Neural progenitor cell (in vitro differentiated cells): ENCODE measurements around the gene NXNL1. TPM values are rescaled to one million over a fixed set of nuclear protein-coding genes. Genes with fewer than 3 reads are reported as not detected.
"Not testable (repeated sequence)": the region's sequence is repeated elsewhere in the genome, so short reads cannot be mapped to it uniquely, and the experiment has no call there.

ENCODE experiments used
- DNase-seq: peaks from one replicate; pipeline ENCODE4 v3.0.0-alpha.2; 2016; ENCODE audit warnings: low spot score
- H2AFZ ChIP-seq: fragments of 200-600 bp; sonication (generic); replicated peaks from 2 replicates; pipeline ENCODE4 v1.6.1; 2016; ENCODE audit warnings: antibody characterized with exemption
- H3F3A ChIP-seq: fragments of 200-600 bp; sonication (generic); 2 replicates; pipeline ENCODE4 v1.6.1; 2016; ENCODE audit warnings: antibody characterized with exemption, low read depth
- H3K27ac ChIP-seq: fragments of 200-600 bp; sonication (generic); 2 replicates; pipeline ENCODE4 v1.5.1; 2016; ENCODE audit warnings: mild to moderate bottlenecking
- H3K27me3 ChIP-seq: fragments of 200-600 bp; sonication (generic); 2 replicates; pipeline ENCODE4 v1.6.1; 2016; ENCODE audit warnings: mild to moderate bottlenecking, moderate library complexity
- H3K36me3 ChIP-seq: fragments of 200-600 bp; sonication (generic); 2 replicates; pipeline ENCODE4 v1.5.1; 2016
- H3K4me1 ChIP-seq: fragments of 200-600 bp; sonication (generic); 2 replicates; pipeline ENCODE4 v1.6.1; 2016; ENCODE audit warnings: mixed run types
- H3K4me2 ChIP-seq: fragments of 200-600 bp; sonication (generic); 2 replicates; pipeline ENCODE4 v1.6.1; 2016
- H3K4me3 ChIP-seq: fragments of 200-600 bp; sonication (generic); 2 replicates; pipeline ENCODE4 v1.5.1; 2016
- H3K79me2 ChIP-seq: fragments of 200-600 bp; sonication (generic); 2 replicates; pipeline ENCODE4 v1.6.1; 2016; ENCODE audit warnings: low read depth
- H3K9ac ChIP-seq: fragments of 200-600 bp; sonication (generic); 2 replicates; pipeline ENCODE4 v1.6.1; 2016
- H3K9me3 ChIP-seq: fragments of 200-600 bp; sonication (generic); 2 replicates; pipeline ENCODE4 v1.5.1; 2016; ENCODE audit warnings: low read depth
- H4K20me1 ChIP-seq: fragments of 200-600 bp; sonication (generic); 2 replicates; pipeline ENCODE4 v1.6.1; 2016; ENCODE audit warnings: low read depth
- H3K27ac Mint-ChIP-seq: 3 replicates; pipeline ENCODE4 v1.8.0; 2021; ENCODE audit warnings: mixed read lengths
- H3K27me3 Mint-ChIP-seq: 2 replicates; pipeline ENCODE4 v1.8.0; 2022; ENCODE audit warnings: low read depth, mild to moderate bottlenecking, inconsistent platforms, moderate library complexity, mixed read lengths; ENCODE audit not compliant: insufficient read depth
- H3K36me3 Mint-ChIP-seq: 3 replicates; pipeline ENCODE4 v1.8.0; 2021; ENCODE audit warnings: mixed read lengths
- H3K4me1 Mint-ChIP-seq: 3 replicates; pipeline ENCODE4 v1.8.0; 2021; ENCODE audit warnings: mixed read lengths
- H3K4me3 Mint-ChIP-seq: 3 replicates; pipeline ENCODE4 v1.8.0; 2021; ENCODE audit warnings: mild to moderate bottlenecking, moderate library complexity, mixed read lengths
- H3K9me3 Mint-ChIP-seq: 3 replicates; pipeline ENCODE4 v1.8.0; 2020; ENCODE audit warnings: mixed read lengths
- CTCF ChIP-seq: fragments of 200-600 bp; sonication (generic); IDR thresholded peaks from 2 replicates; pipeline ENCODE4 v1.5.1; 2017; ENCODE audit warnings: antibody characterized with exemption, mild to moderate bottlenecking
- EZH2 ChIP-seq: fragments of 200-600 bp; sonication (generic); IDR thresholded peaks from 2 replicates; pipeline ENCODE4 v1.6.1; 2017; ENCODE audit warnings: antibody characterized with exemption, mild to moderate bottlenecking, moderate library complexity
- EZH2phosphoT487 ChIP-seq: fragments of 200-600 bp; sonication (generic); IDR thresholded peaks from 2 replicates; pipeline ENCODE4 v1.6.1; 2017; ENCODE audit warnings: antibody characterized with exemption
- total RNA-seq: library from RNA; depleted of rRNA; stranded (reverse); fragments of >200 nt; gene quantifications from 2 replicates; pipeline ENCODE4 v1.2.3, GENCODE V29; 2015; ENCODE audit warnings: low replicate concordance

NXNL1 gene
- total RNA-seq = not detected in 2 replicates

DNA sequence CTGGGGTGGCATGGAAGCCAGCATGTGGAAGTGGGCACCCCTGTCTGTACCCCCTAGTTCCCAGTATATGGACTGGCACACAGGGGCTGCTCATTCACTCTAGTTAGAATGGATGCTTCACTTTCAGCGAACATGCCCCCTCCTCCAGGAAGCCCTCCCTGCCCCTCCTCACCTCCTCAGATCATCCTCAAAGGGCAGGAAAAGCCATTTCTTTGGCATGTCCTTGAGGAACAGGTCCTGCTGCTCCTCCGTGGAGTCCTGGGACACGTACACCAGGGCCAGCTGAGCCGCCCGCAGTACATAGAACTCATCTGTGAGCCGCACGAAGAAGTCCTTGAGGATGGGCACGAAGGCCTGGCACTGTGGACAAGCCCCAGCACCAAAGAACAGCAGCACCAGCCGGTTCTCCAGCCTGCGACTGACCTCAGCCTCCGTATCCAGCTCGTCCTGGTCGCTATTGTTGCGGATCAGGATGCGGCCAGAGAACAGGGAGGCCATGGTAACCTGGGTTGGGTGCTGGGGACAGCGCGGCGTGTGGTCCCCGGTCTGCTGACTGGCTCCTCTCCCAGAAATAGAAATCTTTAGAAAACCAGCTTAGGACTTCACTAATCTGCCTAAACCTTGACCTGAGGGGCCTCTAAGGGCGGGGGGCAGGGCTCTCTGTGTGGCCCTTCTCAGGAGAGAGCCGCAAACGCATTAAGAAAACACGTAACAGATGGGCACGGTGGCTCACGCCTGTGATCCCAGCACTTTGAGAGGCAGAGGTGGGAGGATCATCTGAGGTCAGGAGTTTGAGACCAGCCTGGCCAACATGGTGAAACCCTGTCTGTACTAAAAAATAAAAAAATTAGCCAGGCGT lies at the start of gene NXNL1:
TSS of gene NXNL1 (minus strand) at position 555 of the 859 bp plus-strand sequence. CDS start at position 498, 57 bp downstream.
- H3K27me3 Mint-ChIP-seq = peaks cover 13% of the 10 kb centered on the region
- no peak for DNase-seq
- no peak within 1 kb of the TSS for H3K4me3 Mint-ChIP-seq
- TF ChIP-seq EZH2 (no peak), EZH2phosphoT487 (no peak), CTCF (no peak)
- H3K27ac Mint-ChIP-seq = peak within 1 kb of the TSS; percentile 21
- H3K9me3 ChIP-seq = no peaks in the 10 kb centered on the region
- H3K4me1 Mint-ChIP-seq = no peaks in the 10 kb centered on the region
- no peaks in the 10 kb centered on the region for H3K9me3 Mint-ChIP-seq
- H3F3A ChIP-seq = peaks cover 5% of the 10 kb centered on the region
- H3K27ac ChIP-seq = no peak within 1 kb of the TSS
- no peaks in the 10 kb centered on the region for H4K20me1 ChIP-seq
- no peak within 1 kb of the TSS for H3K4me3 ChIP-seq
- H3K4me2 ChIP-seq = no peak within 1 kb of the TSS
- no peak within 1 kb of the TSS for H2AFZ ChIP-seq
- H3K36me3 ChIP-seq = no peaks in the 10 kb centered on the region
- H3K4me1 ChIP-seq = no peaks in the 10 kb centered on the region
- H3K9ac ChIP-seq = no peak within 1 kb of the TSS
- H3K27me3 ChIP-seq = peaks cover 24% of the 10 kb centered on the region
- H3K36me3 Mint-ChIP-seq = no peaks in the 10 kb centered on the region
- no peaks in the 10 kb centered on the region for H3K79me2 ChIP-seq

DNA sequence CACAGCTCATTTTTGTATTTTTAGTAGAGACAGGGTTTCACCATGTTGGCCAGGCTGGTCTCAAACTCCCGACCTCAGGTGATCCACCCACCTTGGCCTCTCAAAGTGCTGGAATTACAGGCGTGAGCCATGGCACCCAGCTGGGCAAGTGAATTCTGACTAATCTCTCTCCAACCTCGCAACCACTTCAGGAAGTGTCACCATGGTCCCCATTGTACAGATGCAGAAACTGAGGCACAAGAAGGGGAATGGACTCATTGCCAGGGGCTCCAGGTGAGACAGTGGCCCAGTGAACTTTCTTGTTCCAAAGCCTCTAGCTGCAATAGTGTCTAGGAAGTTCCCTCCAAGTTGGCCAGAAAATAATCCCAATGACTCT lies 47.8 kb upstream of the NXNL1 start:
- H3K27ac ChIP-seq, H3K36me3 Mint-ChIP-seq, H3K4me2 ChIP-seq, H3K9me3 Mint-ChIP-seq, H3K27me3 ChIP-seq, H3K4me3 ChIP-seq, H2AFZ ChIP-seq, H3K27me3 Mint-ChIP-seq, H3K4me1 ChIP-seq, H3K36me3 ChIP-seq, H3K9ac ChIP-seq, H3K9me3 ChIP-seq, H3K27ac Mint-ChIP-seq, DNase-seq: not testable (repeated sequence)
- Mint-ChIP-seq H3K4me3 (peak overlapping the region; percentile 38), H3K4me1 (peaks cover 22% of the 10 kb centered on the region)
- peaks cover 27% of the 10 kb centered on the region for H3K79me2 ChIP-seq
- H3F3A ChIP-seq = peaks cover 22% of the 10 kb centered on the region
- H4K20me1 ChIP-seq = peaks cover 10% of the 10 kb centered on the region

GRCh38 chr19:17506745-17507144 lies 46.0 kb upstream of the NXNL1 start:
- peaks cover 5% of the 10 kb centered on the region for H3K27me3 Mint-ChIP-seq
- no peaks in the 10 kb centered on the region for H4K20me1 ChIP-seq
- H2AFZ ChIP-seq = no peak overlapping the region
- H3K4me3 Mint-ChIP-seq = no peak overlapping the region
- no peak overlapping the region for H3K4me2 ChIP-seq
- H3K9me3 Mint-ChIP-seq = peaks cover 2% of the 10 kb centered on the region
- no peak overlapping the region for H3K9ac ChIP-seq
- no peaks in the 10 kb centered on the region for H3K27me3 ChIP-seq
- H3K79me2 ChIP-seq = peaks cover 12% of the 10 kb centered on the region
- TF ChIP-seq EZH2phosphoT487 = no peak
- TF ChIP-seq CTCF = no peak
- no peak for TF ChIP-seq EZH2
- DNase-seq = no peak
- no peak overlapping the region for H3K27ac Mint-ChIP-seq
- no peak overlapping the region for H3K27ac ChIP-seq
- H3F3A ChIP-seq = peaks cover 13% of the 10 kb centered on the region
- peaks cover 15% of the 10 kb centered on the region for H3K4me1 Mint-ChIP-seq
- H3K4me3 ChIP-seq = no peak overlapping the region
- no peaks in the 10 kb centered on the region for H3K4me1 ChIP-seq
- H3K9me3 ChIP-seq = no peaks in the 10 kb centered on the region
- H3K36me3 ChIP-seq = no peaks in the 10 kb centered on the region
- peaks cover 8% of the 10 kb centered on the region for H3K36me3 Mint-ChIP-seq

GRCh38 chr19:17505223-17505622 lies 44.5 kb upstream of the NXNL1 start:
- H2AFZ ChIP-seq = no peak overlapping the region
- TF ChIP-seq EZH2phosphoT487 = no peak
- TF ChIP-seq EZH2 = no peak
- no peak for TF ChIP-seq CTCF
- no peaks in the 10 kb centered on the region for H3K9me3 ChIP-seq
- Mint-ChIP-seq H3K4me3 (no peak overlapping the region), H3K4me1 (peaks cover 9% of the 10 kb centered on the region), H3K9me3 (no peaks in the 10 kb centered on the region), H3K36me3 (peaks cover 8% of the 10 kb centered on the region), H3K27ac (no peak overlapping the region), H3K27me3 (peaks cover 2% of the 10 kb centered on the region)
- no peaks in the 10 kb centered on the region for H3F3A ChIP-seq
- peaks cover 6% of the 10 kb centered on the region for H3K79me2 ChIP-seq
- H3K27me3 ChIP-seq = no peaks in the 10 kb centered on the region
- no peak overlapping the region for H3K9ac ChIP-seq
- no peak overlapping the region for H3K4me2 ChIP-seq
- H3K27ac ChIP-seq = no peak overlapping the region
- no peaks in the 10 kb centered on the region for H3K4me1 ChIP-seq
- H3K4me3 ChIP-seq = no peak overlapping the region
- no peaks in the 10 kb centered on the region for H3K36me3 ChIP-seq
- no peaks in the 10 kb centered on the region for H4K20me1 ChIP-seq
- no peak for DNase-seq
